Thyroid gland (tissue), 4 donors: Measurements from ENCODE around the gene PNMA8C.

ENCODE experiments used
- POLR2A ChIP-seq, 2 donors: fragments of 450-650 bp; IDR thresholded peaks; one replicate each; pipeline ENCODE4 v1.6.1; 2017; ENCODE audit warnings: antibody characterized with exemption in 2 of 2, mild to moderate bottlenecking in 2 of 2, moderate library complexity in 1 of 2
- TF ChIP-seq, protein P1 (sequence below), 6 experiments: fragments of 200-600 bp in 3 of 6; fragments of 450-650 bp in 3 of 6; sonication (generic) in 3 of 6; IDR thresholded peaks; one replicate each; pipeline ENCODE4 v1.5.1; 2016 to 2019; ENCODE audit warnings: antibody characterized with exemption in 6 of 6, mild to moderate bottlenecking in 2 of 6, inconsistent platforms in 1 of 6, moderate library complexity in 1 of 6

DNA sequence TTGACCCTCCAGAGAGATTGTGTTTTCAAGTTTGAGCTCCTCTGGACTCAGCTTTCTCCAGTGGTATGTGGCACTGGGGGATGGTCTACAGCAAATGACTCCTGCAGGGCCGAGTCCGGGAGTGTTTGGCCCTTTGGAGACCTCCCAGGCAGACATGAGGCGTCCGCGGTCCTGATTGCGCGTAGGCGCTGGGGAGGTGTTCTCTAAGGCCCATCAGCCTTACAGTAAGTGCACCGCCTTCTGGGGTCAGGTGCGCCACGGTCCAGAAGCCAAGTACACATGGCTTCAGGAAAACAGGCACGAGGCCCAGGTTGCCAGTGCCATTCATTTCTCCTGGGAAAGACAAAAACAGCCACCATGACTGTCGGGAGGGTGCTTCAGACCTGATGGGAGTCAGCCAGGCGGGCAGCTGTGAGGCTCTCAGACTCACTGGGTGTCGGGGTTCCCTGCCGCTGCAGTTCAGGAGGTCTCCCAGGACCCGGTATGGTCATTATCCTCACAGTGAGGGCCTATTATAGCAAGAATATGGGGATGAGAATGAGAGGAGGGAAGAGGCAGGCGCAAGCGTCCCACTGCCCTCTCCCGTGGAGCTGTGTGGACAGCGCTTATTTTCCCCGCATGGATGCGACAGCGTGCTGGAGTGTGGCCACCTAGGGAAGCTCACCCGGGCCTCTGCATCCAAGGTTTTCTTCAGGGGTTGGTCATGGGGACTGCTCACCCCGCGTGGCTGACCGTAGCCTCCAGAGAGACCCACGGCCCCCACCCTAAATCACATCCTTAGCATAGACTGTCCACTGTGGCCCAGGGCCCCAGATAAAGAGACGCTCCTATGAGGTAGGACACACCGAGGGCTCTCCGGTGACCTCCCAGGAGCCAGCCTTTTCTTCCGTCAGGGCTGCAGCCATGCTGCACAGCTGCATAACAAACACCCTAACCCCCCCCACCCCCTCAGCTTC is 37.2 kb downstream of the PNMA8C start:
- TF ChIP-seq, protein P1, sequence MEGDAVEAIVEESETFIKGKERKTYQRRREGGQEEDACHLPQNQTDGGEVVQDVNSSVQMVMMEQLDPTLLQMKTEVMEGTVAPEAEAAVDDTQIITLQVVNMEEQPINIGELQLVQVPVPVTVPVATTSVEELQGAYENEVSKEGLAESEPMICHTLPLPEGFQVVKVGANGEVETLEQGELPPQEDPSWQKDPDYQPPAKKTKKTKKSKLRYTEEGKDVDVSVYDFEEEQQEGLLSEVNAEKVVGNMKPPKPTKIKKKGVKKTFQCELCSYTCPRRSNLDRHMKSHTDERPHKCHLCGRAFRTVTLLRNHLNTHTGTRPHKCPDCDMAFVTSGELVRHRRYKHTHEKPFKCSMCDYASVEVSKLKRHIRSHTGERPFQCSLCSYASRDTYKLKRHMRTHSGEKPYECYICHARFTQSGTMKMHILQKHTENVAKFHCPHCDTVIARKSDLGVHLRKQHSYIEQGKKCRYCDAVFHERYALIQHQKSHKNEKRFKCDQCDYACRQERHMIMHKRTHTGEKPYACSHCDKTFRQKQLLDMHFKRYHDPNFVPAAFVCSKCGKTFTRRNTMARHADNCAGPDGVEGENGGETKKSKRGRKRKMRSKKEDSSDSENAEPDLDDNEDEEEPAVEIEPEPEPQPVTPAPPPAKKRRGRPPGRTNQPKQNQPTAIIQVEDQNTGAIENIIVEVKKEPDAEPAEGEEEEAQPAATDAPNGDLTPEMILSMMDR (IDR thresholded peaks at IDR 0.05): no peak
- no peak for TF ChIP-seq POLR2A (IDR thresholded peaks at IDR 0.05)
